Measurements from ENCODE around the gene FOCAD. TPM values are rescaled to one million over a fixed set of nuclear protein-coding genes. Genes with fewer than 3 reads are reported as not detected.

Gene FOCAD
- total and polyA plus RNA-seq, 7 experiments from 2014 or later, result 12.8 to 33.7 (median 18.3) TPM

GRCh38 chr9:20835377-20836286 is 151.6 kb downstream of the FOCAD start:
- H3K36me3 ChIP-seq (ENCODE audit: control insufficient read depth in 2 of 3, insufficient read depth in 3 of 3, low read length in 3 of 3), result no peaks in the 10 kb centered on the region
- ChIA-PET CTCF (no interaction called here), POLR2A (no interaction called here)
- no peak overlapping the region for H3K4me3 ChIP-seq (ENCODE audit: low read length)
- no peak for DNase-seq
- Mint-ChIP-seq H3K4me1 (peaks cover 0 to 2% (median 0%) of the 10 kb centered on the region in 7 donors), H3K4me3 (no peak overlapping the region), H3K27ac (no peak overlapping the region), H3K36me3 (peaks cover 0 to 31% (median 13%) of the 10 kb centered on the region in 5 donors), H3K9me3 (peaks cover 0 to 2% (median 0%) of the 10 kb centered on the region in 11 donors), H3K27me3 (no peaks in the 10 kb centered on the region)
- intact Hi-C loops (cut with micrococcal nuclease), result no loop called here
- H3K27ac ChIP-seq (ENCODE audit: low read depth, low read length), result no peak overlapping the region
- no peaks in the 10 kb centered on the region for H3K9me3 ChIP-seq (ENCODE audit: control insufficient read depth in 2 of 3, low read length in 3 of 3)
- ATAC-seq, result no peak
- H3K27me3 ChIP-seq (ENCODE audit: control insufficient read depth in 2 of 2, insufficient read depth in 2 of 2, low read length in 2 of 2), result no peaks in the 10 kb centered on the region
- H3K4me1 ChIP-seq (ENCODE audit: control insufficient read depth in 2 of 2, insufficient read depth in 2 of 2, low read length in 2 of 2), result no peaks in the 10 kb centered on the region

DNA sequence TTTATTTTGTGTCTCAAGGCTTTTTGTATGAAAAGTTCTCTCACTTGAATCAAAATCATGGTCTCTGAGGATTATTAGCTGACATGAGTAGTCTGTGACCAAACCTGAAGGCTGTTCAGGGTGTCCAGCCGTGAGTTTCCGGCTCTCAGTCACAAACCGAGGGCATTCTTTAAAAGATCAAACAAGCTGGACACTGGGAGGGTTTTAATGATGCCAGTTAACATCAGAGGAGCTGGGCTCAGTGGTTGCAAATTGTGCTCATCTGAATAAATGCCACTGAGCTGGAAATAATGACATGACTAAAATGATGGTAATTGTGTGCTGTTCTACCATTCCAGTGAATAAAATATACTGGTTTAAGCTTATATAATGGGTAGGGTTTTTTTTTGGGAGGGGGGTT is 153.1 kb downstream of the FOCAD start:
- POLR2A ChIA-PET, result interaction anchor here (0.6 kb wide), 1 partner anchor 87 kb away, joined by 3 read pairs; no protein-coding TSS in a partner anchor
- H3K4me3 Mint-ChIP-seq, result no peak overlapping the region

DNA sequence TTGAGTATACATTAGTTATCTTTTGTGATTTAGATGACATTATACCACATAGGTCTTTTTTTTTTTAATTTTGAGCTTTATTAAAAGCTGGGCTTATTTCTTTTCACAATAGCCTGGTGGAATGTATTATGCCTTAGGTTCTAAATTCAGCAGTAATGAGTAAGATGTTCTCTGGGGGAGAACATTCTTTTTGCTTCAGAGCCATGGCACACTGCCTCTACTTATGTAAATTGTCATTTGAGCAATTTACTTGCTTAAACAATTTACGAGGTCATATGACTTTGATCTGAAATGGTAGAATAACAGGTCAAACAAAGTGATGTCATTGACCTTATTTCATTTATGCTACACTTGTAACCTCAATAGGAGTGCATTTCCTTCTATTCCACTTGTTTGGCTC is 154.2 kb downstream of the FOCAD start:
- intact Hi-C loops (cut with micrococcal nuclease), result no loop called here
- H3K9me3 Mint-ChIP-seq, result peaks cover 0 to 24% (median 10%) of the 10 kb centered on the region in 11 donors
- DNase-seq (no peak), ATAC-seq (no peak)
- no peaks in the 10 kb centered on the region for H3K36me3 ChIP-seq (ENCODE audit: control insufficient read depth in 2 of 3, insufficient read depth in 3 of 3, low read length in 3 of 3)
- peaks cover 0 to 44% (median 23%) of the 10 kb centered on the region in 5 donors for H3K36me3 Mint-ChIP-seq
- POLR2A ChIA-PET, result no interaction called here
- no peak overlapping the region for H3K27ac ChIP-seq (ENCODE audit: low read depth, low read length)
- H3K4me3 ChIP-seq (ENCODE audit: low read length), result no peak overlapping the region
- no peaks in the 10 kb centered on the region for H3K4me1 ChIP-seq (ENCODE audit: control insufficient read depth in 2 of 2, insufficient read depth in 2 of 2, low read length in 2 of 2)
- H3K9me3 ChIP-seq (ENCODE audit: control insufficient read depth in 2 of 3, low read length in 3 of 3), result peaks cover 0 to 6% (median 0%) of the 10 kb centered on the region in 3 experiments
- no peak overlapping the region for H3K4me3 Mint-ChIP-seq
- CTCF ChIA-PET, result interaction anchor here (0.8 kb wide), 1 partner anchor 103 kb away, joined by 3 read pairs; no protein-coding TSS in a partner anchor
- no peaks in the 10 kb centered on the region for H3K27me3 ChIP-seq (ENCODE audit: control insufficient read depth in 2 of 2, insufficient read depth in 2 of 2, low read length in 2 of 2)
- H3K27ac Mint-ChIP-seq, result no peak overlapping the region
- peaks cover 0 to 2% (median 0%) of the 10 kb centered on the region in 7 donors for H3K4me1 Mint-ChIP-seq
- H3K27me3 Mint-ChIP-seq, result no peaks in the 10 kb centered on the region

More for the DNA sequence above, 153.1 kb downstream of the FOCAD start:
- H3K4me1 ChIP-seq (ENCODE audit: control insufficient read depth in 2 of 2, insufficient read depth in 2 of 2, low read length in 2 of 2), result no peaks in the 10 kb centered on the region
- no peak overlapping the region for H3K27ac ChIP-seq (ENCODE audit: low read depth, low read length)
- intact Hi-C loops (cut with micrococcal nuclease), result no loop called here
- DNase-seq (no peak), ATAC-seq (no peak)
- no peaks in the 10 kb centered on the region for H3K27me3 Mint-ChIP-seq
- H3K4me1 Mint-ChIP-seq, result peaks cover 0 to 2% (median 0%) of the 10 kb centered on the region in 7 donors
- H3K27me3 ChIP-seq (ENCODE audit: control insufficient read depth in 2 of 2, insufficient read depth in 2 of 2, low read length in 2 of 2), result no peaks in the 10 kb centered on the region
- CTCF ChIA-PET, result no interaction called here
- H3K4me3 ChIP-seq (ENCODE audit: low read length), result no peak overlapping the region
- peaks cover 0 to 38% (median 20%) of the 10 kb centered on the region in 5 donors for H3K36me3 Mint-ChIP-seq
- no peak overlapping the region for H3K27ac Mint-ChIP-seq
- H3K9me3 ChIP-seq (ENCODE audit: control insufficient read depth in 2 of 3, low read length in 3 of 3), result peaks cover 0 to 2% (median 0%) of the 10 kb centered on the region in 3 experiments
- no peaks in the 10 kb centered on the region for H3K36me3 ChIP-seq (ENCODE audit: control insufficient read depth in 2 of 3, insufficient read depth in 3 of 3, low read length in 3 of 3)
- H3K9me3 Mint-ChIP-seq, result peaks cover 0 to 17% (median 7%) of the 10 kb centered on the region in 11 donors

DNA sequence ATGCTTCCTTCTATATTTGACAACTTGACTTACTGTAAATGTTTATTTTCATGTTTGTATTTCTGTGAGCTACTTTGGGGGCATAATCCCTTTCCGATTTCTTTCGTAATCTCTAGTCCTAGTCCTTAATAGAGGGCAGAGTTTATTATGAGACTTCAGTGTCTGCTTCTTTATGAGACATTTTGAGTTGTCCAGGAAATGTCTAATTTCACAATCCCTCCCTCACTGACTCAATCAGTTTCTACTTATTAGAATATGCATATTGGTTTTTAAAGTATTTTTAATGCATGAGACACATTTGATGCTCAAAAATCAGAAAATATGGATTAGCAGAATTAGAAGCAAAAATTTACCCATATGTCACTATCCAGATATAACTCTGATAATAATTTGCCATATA is 160.9 kb downstream of the FOCAD start:
- ChIA-PET CTCF (no interaction called here), POLR2A (no interaction called here)
- H3K4me1 Mint-ChIP-seq, result no peaks in the 10 kb centered on the region
- H3K27ac ChIP-seq (ENCODE audit: low read depth, low read length), result no peak overlapping the region
- DNase-seq (no peak), ATAC-seq (no peak)
- H3K27ac Mint-ChIP-seq, result no peak overlapping the region
- H3K27me3 Mint-ChIP-seq, result no peaks in the 10 kb centered on the region
- H3K4me3 Mint-ChIP-seq, result no peak overlapping the region
- H3K4me3 ChIP-seq (ENCODE audit: low read length), result no peak overlapping the region
- peaks cover 0 to 2% (median 0%) of the 10 kb centered on the region in 3 experiments for H3K36me3 ChIP-seq (ENCODE audit: control insufficient read depth in 2 of 3, insufficient read depth in 3 of 3, low read length in 3 of 3)
- intact Hi-C loops (cut with micrococcal nuclease), result no loop called here
- H3K4me1 ChIP-seq (ENCODE audit: control insufficient read depth in 2 of 2, insufficient read depth in 2 of 2, low read length in 2 of 2), result no peaks in the 10 kb centered on the region
- no peaks in the 10 kb centered on the region for H3K27me3 ChIP-seq (ENCODE audit: control insufficient read depth in 2 of 2, insufficient read depth in 2 of 2, low read length in 2 of 2)
- peaks cover 0 to 24% (median 10%) of the 10 kb centered on the region in 11 donors for H3K9me3 Mint-ChIP-seq
- peaks cover 0 to 6% (median 0%) of the 10 kb centered on the region in 3 experiments for H3K9me3 ChIP-seq (ENCODE audit: control insufficient read depth in 2 of 3, low read length in 3 of 3)
- H3K36me3 Mint-ChIP-seq, result peaks cover 3 to 43% (median 29%) of the 10 kb centered on the region in 5 donors

- H3K36me3 ChIP-seq (ENCODE audit: control insufficient read depth in 2 of 3, insufficient read depth in 3 of 3, low read length in 3 of 3), result peaks cover 0 to 2% (median 0%) of the 10 kb centered on the region in 3 experiments
- ATAC-seq, result no peak
- H3K27ac ChIP-seq (ENCODE audit: low read depth, low read length), result no peak overlapping the region
- H3K9me3 Mint-ChIP-seq, result no peaks in the 10 kb centered on the region
- peaks cover 0 to 3% (median 0%) of the 10 kb centered on the region in 7 donors for H3K4me1 Mint-ChIP-seq
- DNase-seq, result no peak
- no peaks in the 10 kb centered on the region for H3K27me3 Mint-ChIP-seq
- CTCF ChIA-PET, result no interaction called here
- intact Hi-C loops (cut with micrococcal nuclease), result no loop called here
- H3K9me3 ChIP-seq (ENCODE audit: control insufficient read depth in 2 of 3, low read length in 3 of 3), result no peaks in the 10 kb centered on the region
- peaks cover 3 to 19% (median 11%) of the 10 kb centered on the region in 5 donors for H3K36me3 Mint-ChIP-seq
- no peak overlapping the region for H3K4me3 Mint-ChIP-seq
- H3K27ac Mint-ChIP-seq, result no peak overlapping the region
- POLR2A ChIA-PET, result no interaction called here
- H3K4me3 ChIP-seq (ENCODE audit: low read length), result no peak overlapping the region
- no peaks in the 10 kb centered on the region for H3K4me1 ChIP-seq (ENCODE audit: control insufficient read depth in 2 of 2, insufficient read depth in 2 of 2, low read length in 2 of 2)
- H3K27me3 ChIP-seq (ENCODE audit: control insufficient read depth in 2 of 2, insufficient read depth in 2 of 2, low read length in 2 of 2), result no peaks in the 10 kb centered on the region
Observed at GRCh38 chr9:20848490-20848889, 164.4 kb downstream of the FOCAD start.

DNA sequence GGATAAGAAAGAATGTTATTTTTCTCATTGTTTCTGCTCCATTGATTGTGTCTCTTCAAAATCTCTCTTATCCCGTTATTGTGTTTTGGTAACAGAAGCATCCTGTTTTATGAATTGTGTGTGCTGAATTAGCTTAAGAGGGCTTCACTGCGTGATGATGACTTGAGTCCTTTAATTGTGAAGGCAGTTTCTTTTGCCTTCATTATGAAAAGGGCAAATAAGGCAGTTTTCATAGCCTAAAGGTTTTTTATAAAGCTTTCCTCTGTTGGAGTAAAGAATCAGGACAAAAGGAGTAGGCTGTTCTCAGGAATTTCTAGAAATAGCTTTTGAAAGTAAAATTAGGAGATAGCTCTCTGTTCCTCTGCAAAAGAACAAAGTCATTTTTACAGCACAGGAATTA is 169.8 kb downstream of the FOCAD start:
- no peak for ATAC-seq
- ChIA-PET CTCF (interaction anchor here (0.6 kb wide), 1 partner anchor 88 kb away, joined by 4 read pairs; no protein-coding TSS in a partner anchor), POLR2A (no interaction called here)
- no peak overlapping the region for H3K27ac ChIP-seq (ENCODE audit: low read depth, low read length)
- Mint-ChIP-seq H3K4me3 (no peak overlapping the region), H3K9me3 (peaks cover 0 to 24% (median 8%) of the 10 kb centered on the region in 11 donors), H3K27me3 (peaks cover 0 to 3% (median 0%) of the 10 kb centered on the region in 5 donors), H3K36me3 (peaks cover 12 to 30% (median 20%) of the 10 kb centered on the region in 5 donors), H3K27ac (no peak overlapping the region), H3K4me1 (peaks cover 0 to 5% (median 0%) of the 10 kb centered on the region in 7 donors)
- H3K4me3 ChIP-seq (ENCODE audit: low read length), result no peak overlapping the region
- no peaks in the 10 kb centered on the region for H3K27me3 ChIP-seq (ENCODE audit: control insufficient read depth in 2 of 2, insufficient read depth in 2 of 2, low read length in 2 of 2)
- no peaks in the 10 kb centered on the region for H3K4me1 ChIP-seq (ENCODE audit: control insufficient read depth in 2 of 2, insufficient read depth in 2 of 2, low read length in 2 of 2)
- H3K9me3 ChIP-seq (ENCODE audit: control insufficient read depth in 2 of 3, low read length in 3 of 3), result no peaks in the 10 kb centered on the region
- intact Hi-C loops (cut with micrococcal nuclease), result no loop called here
- no peaks in the 10 kb centered on the region for H3K36me3 ChIP-seq (ENCODE audit: control insufficient read depth in 2 of 3, insufficient read depth in 3 of 3, low read length in 3 of 3)
- no peak for DNase-seq
